ENCODE data around the gene ST7. TPM values are rescaled to one million over a fixed set of nuclear protein-coding genes. Genes with fewer than 3 reads are reported as not detected.

The ST7 gene
- total RNA-seq, 2 experiments from 2014 or later = 8.4 to 10.2 TPM

DNA sequence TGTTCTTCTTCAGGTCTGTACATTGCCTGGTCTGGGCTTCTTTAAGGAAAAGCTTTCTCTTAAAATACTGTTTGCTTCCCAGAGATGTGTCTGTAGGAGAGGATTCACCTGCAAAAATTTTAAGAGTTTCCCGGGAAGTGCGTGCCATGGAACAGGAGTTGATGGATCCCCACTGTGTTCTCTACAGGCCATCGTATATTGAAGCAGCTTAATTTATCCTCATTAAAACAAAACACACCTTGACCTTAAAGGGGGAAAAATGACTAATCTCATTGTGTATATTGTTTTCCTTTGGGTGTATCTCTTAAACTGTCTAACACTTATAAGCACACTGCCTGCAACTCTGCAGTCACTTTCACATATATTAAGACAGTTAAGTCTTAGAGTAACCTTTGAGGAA lies 111.4 kb downstream of the ST7 start:
- Mint-ChIP-seq H3K4me1 (peaks cover 25% of the 10 kb centered on the region), H3K27me3 (no peaks in the 10 kb centered on the region), H3K36me3 (peaks cover 6% of the 10 kb centered on the region), H3K9me3 (no peaks in the 10 kb centered on the region), H3K4me3 (no peak overlapping the region), H3K27ac (no peak overlapping the region)
- DNase-seq = no peak

DNA sequence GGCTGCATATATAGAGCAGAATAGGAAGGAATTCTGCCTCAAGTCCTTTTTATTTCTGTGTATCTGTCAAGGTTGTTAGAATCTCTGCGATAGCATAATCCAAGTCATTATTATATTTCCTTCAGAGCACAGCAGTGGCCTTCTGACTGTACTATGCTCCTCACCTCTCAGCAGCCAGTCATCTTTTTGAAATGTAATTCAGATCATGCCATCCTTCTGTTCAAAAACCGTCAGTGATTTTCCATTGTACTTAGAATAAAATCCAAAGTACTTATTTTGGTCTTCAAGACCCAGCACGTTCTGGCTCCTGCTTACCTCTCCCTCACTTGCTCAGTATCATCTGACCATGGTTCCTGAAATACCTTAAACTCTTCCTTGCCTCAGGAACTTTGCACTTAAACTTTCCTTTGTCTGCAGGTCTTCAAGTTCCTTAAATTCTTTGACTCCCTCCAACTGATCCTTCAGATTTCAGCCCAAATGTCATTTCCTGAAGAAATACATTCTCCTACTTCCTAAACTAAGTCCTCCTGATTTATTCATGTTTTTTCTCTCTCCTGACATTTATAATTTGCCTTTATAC lies 112.4 kb downstream of the ST7 start:
- no peak overlapping the region for H3K27ac Mint-ChIP-seq
- H3K9me3 Mint-ChIP-seq = no peaks in the 10 kb centered on the region
- peaks cover 4% of the 10 kb centered on the region for H3K36me3 Mint-ChIP-seq
- H3K4me3 Mint-ChIP-seq = no peak overlapping the region
- H3K27me3 Mint-ChIP-seq = no peaks in the 10 kb centered on the region
- H3K4me1 Mint-ChIP-seq = peaks cover 25% of the 10 kb centered on the region
- DNase-seq = no peak

- Mint-ChIP-seq H3K27me3 (no peaks in the 10 kb centered on the region), H3K27ac (no peak overlapping the region), H3K4me1 (peaks cover 25% of the 10 kb centered on the region), H3K36me3 (peaks cover 4% of the 10 kb centered on the region), H3K9me3 (no peaks in the 10 kb centered on the region), H3K4me3 (no peak overlapping the region)
- DNase-seq = no peak
Observed at GRCh38 chr7:117066668-117067067, 113.4 kb downstream of the ST7 start.

- peaks cover 27% of the 10 kb centered on the region for H3K4me1 Mint-ChIP-seq
- DNase-seq = no peak
- H3K4me3 Mint-ChIP-seq = no peak overlapping the region
- peaks cover 4% of the 10 kb centered on the region for H3K36me3 Mint-ChIP-seq
- H3K27me3 Mint-ChIP-seq = no peaks in the 10 kb centered on the region
- no peak overlapping the region for H3K27ac Mint-ChIP-seq
- no peaks in the 10 kb centered on the region for H3K9me3 Mint-ChIP-seq
Observed at GRCh38 chr7:117067340-117067739, 114.0 kb downstream of the ST7 start.

GRCh38 chr7:117068511-117069145 lies 115.3 kb downstream of the ST7 start:
- Mint-ChIP-seq H3K4me3 (no peak overlapping the region), H3K27ac (no peak overlapping the region), H3K27me3 (no peaks in the 10 kb centered on the region)

DNA sequence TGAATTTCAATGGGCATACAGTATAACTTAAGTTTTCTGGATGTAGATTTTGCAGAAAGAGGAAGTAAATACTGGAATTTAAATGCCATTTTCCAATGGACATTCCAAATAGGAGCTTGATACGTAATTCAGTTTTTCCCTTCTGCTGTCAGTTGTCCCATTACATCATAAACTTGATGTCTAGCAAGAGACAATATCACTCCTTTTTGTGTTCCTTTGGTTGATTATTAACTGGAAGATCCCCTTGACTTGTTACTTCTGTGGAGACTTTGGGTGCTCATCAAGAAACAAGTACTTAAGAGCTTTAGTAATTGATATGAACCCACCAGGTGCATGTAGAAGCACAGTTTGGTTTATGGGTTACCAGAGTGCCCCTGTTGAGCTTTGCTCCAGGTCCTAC lies 116.1 kb downstream of the ST7 start:
- Mint-ChIP-seq H3K36me3 (peaks cover 4% of the 10 kb centered on the region), H3K4me1 (peaks cover 36% of the 10 kb centered on the region), H3K27me3 (no peaks in the 10 kb centered on the region), H3K27ac (no peak overlapping the region), H3K4me3 (no peak overlapping the region), H3K9me3 (no peaks in the 10 kb centered on the region)
- no peak for DNase-seq

More at GRCh38 chr7:117068511-117069145, 115.3 kb downstream of the ST7 start:
- peaks cover 4% of the 10 kb centered on the region for H3K36me3 Mint-ChIP-seq
- no peak for DNase-seq
- no peaks in the 10 kb centered on the region for H3K9me3 Mint-ChIP-seq
- H3K4me1 Mint-ChIP-seq = peaks cover 36% of the 10 kb centered on the region

- peaks cover 1% of the 10 kb centered on the region for H3K36me3 Mint-ChIP-seq
- H3K27me3 Mint-ChIP-seq = no peaks in the 10 kb centered on the region
- no peak overlapping the region for H3K27ac Mint-ChIP-seq
- peaks cover 5% of the 10 kb centered on the region for H3K9me3 Mint-ChIP-seq
- peaks cover 31% of the 10 kb centered on the region for H3K4me1 Mint-ChIP-seq
- H3K4me3 Mint-ChIP-seq = no peak overlapping the region
- no peak for DNase-seq
Observed at GRCh38 chr7:117071551-117071950, 118.2 kb downstream of the ST7 start.

- Mint-ChIP-seq H3K27me3 (no peaks in the 10 kb centered on the region), H3K4me3 (no peak overlapping the region), H3K27ac (no peak overlapping the region), H3K4me1 (peaks cover 25% of the 10 kb centered on the region), H3K36me3 (peaks cover 1% of the 10 kb centered on the region), H3K9me3 (peaks cover 5% of the 10 kb centered on the region)
- DNase-seq = no peak
Observed at GRCh38 chr7:117072620-117073118, 119.4 kb downstream of the ST7 start.

DNA sequence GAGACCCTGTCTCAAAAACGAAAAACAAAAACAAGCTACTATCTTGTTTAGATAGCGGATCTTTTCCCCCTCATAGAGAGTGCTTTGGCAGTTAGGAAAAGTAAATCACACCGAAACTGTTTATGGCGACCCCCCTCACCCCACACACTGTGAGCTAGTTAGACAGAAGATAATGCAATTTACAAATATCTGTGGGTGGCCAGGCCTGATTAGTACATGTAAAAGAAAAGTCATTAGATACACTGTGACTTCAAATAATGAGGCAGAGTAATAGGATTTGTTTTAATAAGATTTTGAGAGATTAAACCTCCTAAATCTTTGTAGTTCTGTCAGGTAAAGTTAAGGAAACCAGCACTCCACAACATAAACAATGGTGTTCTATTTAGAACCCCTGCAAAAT lies 121.1 kb downstream of the ST7 start:
- Mint-ChIP-seq H3K27me3 (no peaks in the 10 kb centered on the region), H3K27ac (no peak overlapping the region), H3K4me3 (no peak overlapping the region), H3K4me1 (peaks cover 13% of the 10 kb centered on the region), H3K36me3 (peaks cover 1% of the 10 kb centered on the region), H3K9me3 (peaks cover 5% of the 10 kb centered on the region)
- no peak for DNase-seq

GRCh38 chr7:117075934-117076333 lies 122.6 kb downstream of the ST7 start:
- no peak for DNase-seq
- peaks cover 13% of the 10 kb centered on the region for H3K4me1 Mint-ChIP-seq
- H3K4me3 Mint-ChIP-seq = no peak overlapping the region
- peaks cover 5% of the 10 kb centered on the region for H3K9me3 Mint-ChIP-seq
- peaks cover 1% of the 10 kb centered on the region for H3K36me3 Mint-ChIP-seq
- no peaks in the 10 kb centered on the region for H3K27me3 Mint-ChIP-seq
- H3K27ac Mint-ChIP-seq = no peak overlapping the region

DNA sequence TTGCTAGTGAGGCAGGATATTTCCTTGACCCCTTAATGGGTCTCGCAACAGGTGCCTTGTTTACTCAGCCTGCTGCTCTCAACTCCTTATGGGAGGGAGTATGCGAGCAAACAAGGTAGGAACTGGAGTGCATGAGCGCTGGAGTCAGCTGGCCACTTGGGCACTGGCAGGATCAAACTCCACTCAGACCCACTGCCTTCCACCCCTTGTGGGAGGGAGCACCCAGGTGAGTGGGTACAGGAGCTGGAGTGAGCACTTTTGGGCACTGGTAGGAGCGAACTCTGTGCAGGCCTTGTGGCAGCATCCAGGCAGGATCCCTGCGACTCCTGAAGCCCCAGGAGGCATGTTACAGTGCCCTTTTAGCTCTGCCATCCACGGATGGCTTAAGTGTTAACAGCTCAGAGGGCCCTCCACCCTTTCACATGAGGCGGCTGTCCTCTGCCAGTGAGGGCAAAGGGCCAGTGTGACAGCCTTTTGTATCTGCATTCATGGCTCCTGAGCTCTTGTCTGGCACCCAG lies 123.2 kb downstream of the ST7 start:
- Mint-ChIP-seq H3K9me3 (peaks cover 5% of the 10 kb centered on the region), H3K27me3 (no peaks in the 10 kb centered on the region), H3K4me1 (peaks cover 13% of the 10 kb centered on the region), H3K27ac (no peak overlapping the region), H3K4me3 (no peak overlapping the region), H3K36me3 (peaks cover 1% of the 10 kb centered on the region)
- DNase-seq = no peak

- H3K27me3 Mint-ChIP-seq = no peaks in the 10 kb centered on the region
Observed at GRCh38 chr7:117077658-117078057, 124.4 kb downstream of the ST7 start.

DNA sequence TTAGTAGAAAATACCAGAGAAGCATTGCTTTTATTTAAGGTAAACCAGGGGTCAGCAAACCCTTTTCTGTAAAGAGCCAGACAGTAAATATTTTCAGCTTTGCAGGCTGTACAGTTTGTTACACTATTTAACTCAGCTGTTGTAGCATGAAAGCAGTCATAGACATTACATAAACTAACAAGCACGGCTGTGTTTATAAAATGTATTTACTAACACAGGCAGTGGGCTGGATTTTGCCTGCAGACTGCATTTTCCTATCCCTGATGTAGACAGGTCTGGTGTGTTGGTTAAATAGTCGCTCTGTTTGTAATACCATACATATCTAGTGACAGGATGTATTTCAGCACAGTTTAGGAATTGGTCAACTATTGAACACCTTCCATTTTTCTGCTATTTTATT lies 129.3 kb downstream of the ST7 start:
- no peak overlapping the region for H3K27ac Mint-ChIP-seq
- no peak for DNase-seq
- no peaks in the 10 kb centered on the region for H3K9me3 Mint-ChIP-seq
- no peaks in the 10 kb centered on the region for H3K27me3 Mint-ChIP-seq
- H3K4me3 Mint-ChIP-seq = no peak overlapping the region
- H3K4me1 Mint-ChIP-seq = peaks cover 21% of the 10 kb centered on the region
- H3K36me3 Mint-ChIP-seq = no peaks in the 10 kb centered on the region

More at GRCh38 chr7:117077658-117078057, 124.4 kb downstream of the ST7 start:
- Mint-ChIP-seq H3K4me3 (no peak overlapping the region), H3K4me1 (peaks cover 7% of the 10 kb centered on the region), H3K9me3 (peaks cover 5% of the 10 kb centered on the region), H3K36me3 (peaks cover 1% of the 10 kb centered on the region), H3K27ac (no peak overlapping the region)
- no peak for DNase-seq

GRCh38 chr7:117083648-117084047 lies 130.3 kb downstream of the ST7 start:
- H3K27me3 Mint-ChIP-seq = no peaks in the 10 kb centered on the region
- peaks cover 26% of the 10 kb centered on the region for H3K4me1 Mint-ChIP-seq
- H3K27ac Mint-ChIP-seq = no peak overlapping the region
- no peak overlapping the region for H3K4me3 Mint-ChIP-seq
- no peak for DNase-seq
- H3K36me3 Mint-ChIP-seq = no peaks in the 10 kb centered on the region
- H3K9me3 Mint-ChIP-seq = no peaks in the 10 kb centered on the region

GRCh38 chr7:117084286-117084685 lies 131.0 kb downstream of the ST7 start:
- H3K27me3 Mint-ChIP-seq = no peaks in the 10 kb centered on the region
- peaks cover 26% of the 10 kb centered on the region for H3K4me1 Mint-ChIP-seq
- no peak for DNase-seq
- no peaks in the 10 kb centered on the region for H3K36me3 Mint-ChIP-seq
- no peaks in the 10 kb centered on the region for H3K9me3 Mint-ChIP-seq
- no peak overlapping the region for H3K27ac Mint-ChIP-seq
- no peak overlapping the region for H3K4me3 Mint-ChIP-seq

DNA sequence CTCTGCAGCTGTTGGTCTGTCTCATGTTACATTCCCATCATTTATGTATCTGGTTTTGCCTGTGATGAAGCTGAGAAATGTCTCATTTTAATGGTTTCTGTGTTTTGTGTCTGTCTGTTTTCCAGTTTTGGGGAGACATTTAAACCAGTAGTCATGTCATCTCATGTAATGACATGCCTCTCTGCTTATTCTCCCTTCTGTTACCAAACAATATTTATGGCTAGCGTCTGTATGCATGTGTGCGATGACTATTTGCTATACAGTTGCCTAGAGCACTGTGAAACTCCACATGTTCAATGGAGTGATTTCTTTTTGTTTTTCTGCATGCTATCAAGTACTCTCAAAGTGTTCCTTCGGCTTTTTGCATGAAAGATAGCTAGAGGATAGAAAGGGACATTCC lies 132.0 kb downstream of the ST7 start:
- no peak overlapping the region for H3K27ac Mint-ChIP-seq
- no peak overlapping the region for H3K4me3 Mint-ChIP-seq

More for the DNA sequence above, 132.0 kb downstream of the ST7 start:
- H3K36me3 Mint-ChIP-seq = no peaks in the 10 kb centered on the region
- no peak for DNase-seq
- H3K9me3 Mint-ChIP-seq = no peaks in the 10 kb centered on the region
- no peaks in the 10 kb centered on the region for H3K27me3 Mint-ChIP-seq
- H3K4me1 Mint-ChIP-seq = peaks cover 26% of the 10 kb centered on the region
